Panc1 (cell line): ENCODE results near the gene CPT1B.

Experiments
- POLR2AphosphoS5 ChIP-seq: IDR thresholded peaks from 2 replicates; pipeline ENCODE4 v1.6.1; 2012; ENCODE audit warnings: mild to moderate bottlenecking, low read depth, low read length, moderate library complexity
- TF ChIP-seq, protein P1 (sequence below): fragments of 450-650 bp; IDR thresholded peaks from 2 replicates; pipeline ENCODE4 v1.5.1; 2017; ENCODE audit warnings: mild to moderate bottlenecking
- TF ChIP-seq, protein P2 (sequence below), 2 experiments: IDR thresholded peaks; 2 replicates each; pipeline ENCODE4 v1.6.1; 2011 to 2012; ENCODE audit warnings: low read depth in 2 of 2, control low read depth in 1 of 2, low read length in 1 of 2, mild to moderate bottlenecking in 1 of 2, moderate library complexity in 1 of 2; ENCODE audit not compliant: insufficient read depth in 1 of 2

DNA sequence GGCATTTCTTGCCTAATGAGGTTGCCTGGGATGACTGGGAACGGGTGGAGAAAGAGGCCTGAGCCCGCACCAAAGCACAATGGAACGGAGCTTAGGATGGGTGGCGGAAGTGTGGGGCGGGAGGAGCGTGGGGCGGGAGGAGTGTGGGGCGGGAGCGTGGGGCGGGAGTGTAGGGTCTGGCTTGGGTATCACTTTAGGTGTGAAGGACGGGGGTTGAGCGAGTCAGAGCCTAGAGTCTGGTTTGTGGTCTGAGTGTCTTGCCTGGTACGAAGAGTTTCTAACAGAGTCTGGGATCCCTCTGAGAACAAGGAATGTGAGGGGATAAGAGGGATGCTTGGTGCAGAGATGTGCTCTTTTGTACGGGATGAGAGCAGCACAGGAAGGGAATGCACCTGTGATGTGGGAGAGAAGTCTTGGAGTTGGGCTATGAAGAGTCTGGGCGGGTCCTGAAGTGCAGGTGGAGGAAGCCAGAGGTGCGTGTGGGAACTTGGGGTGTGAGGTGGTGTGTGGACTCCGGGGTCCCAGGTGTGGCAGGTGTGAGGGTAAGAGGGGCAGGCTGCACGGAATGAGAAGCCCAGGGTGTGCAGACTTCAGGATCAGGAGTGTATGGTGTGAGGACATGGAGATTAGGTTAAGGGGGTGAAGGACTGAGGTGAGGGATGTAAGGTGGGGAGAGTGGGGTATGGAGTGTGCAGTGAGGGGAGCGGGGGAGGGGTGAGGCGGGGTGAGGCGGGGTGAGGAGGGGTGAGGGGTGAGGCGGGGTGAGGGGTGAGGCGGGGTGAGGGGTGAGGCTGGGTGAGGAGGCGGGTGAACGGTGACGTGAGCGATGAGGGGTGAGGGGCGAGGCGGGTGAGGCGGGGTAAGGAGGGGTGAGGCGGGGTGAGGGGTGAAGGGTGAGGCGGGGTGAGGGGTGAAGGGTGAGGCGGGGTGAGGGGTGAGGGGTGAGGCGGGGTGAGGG, 16.5 kb downstream of the CPT1B start:
- TF ChIP-seq, protein P1, sequence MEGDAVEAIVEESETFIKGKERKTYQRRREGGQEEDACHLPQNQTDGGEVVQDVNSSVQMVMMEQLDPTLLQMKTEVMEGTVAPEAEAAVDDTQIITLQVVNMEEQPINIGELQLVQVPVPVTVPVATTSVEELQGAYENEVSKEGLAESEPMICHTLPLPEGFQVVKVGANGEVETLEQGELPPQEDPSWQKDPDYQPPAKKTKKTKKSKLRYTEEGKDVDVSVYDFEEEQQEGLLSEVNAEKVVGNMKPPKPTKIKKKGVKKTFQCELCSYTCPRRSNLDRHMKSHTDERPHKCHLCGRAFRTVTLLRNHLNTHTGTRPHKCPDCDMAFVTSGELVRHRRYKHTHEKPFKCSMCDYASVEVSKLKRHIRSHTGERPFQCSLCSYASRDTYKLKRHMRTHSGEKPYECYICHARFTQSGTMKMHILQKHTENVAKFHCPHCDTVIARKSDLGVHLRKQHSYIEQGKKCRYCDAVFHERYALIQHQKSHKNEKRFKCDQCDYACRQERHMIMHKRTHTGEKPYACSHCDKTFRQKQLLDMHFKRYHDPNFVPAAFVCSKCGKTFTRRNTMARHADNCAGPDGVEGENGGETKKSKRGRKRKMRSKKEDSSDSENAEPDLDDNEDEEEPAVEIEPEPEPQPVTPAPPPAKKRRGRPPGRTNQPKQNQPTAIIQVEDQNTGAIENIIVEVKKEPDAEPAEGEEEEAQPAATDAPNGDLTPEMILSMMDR = no peak
- no peak for TF ChIP-seq POLR2AphosphoS5
- TF ChIP-seq, protein P2, sequence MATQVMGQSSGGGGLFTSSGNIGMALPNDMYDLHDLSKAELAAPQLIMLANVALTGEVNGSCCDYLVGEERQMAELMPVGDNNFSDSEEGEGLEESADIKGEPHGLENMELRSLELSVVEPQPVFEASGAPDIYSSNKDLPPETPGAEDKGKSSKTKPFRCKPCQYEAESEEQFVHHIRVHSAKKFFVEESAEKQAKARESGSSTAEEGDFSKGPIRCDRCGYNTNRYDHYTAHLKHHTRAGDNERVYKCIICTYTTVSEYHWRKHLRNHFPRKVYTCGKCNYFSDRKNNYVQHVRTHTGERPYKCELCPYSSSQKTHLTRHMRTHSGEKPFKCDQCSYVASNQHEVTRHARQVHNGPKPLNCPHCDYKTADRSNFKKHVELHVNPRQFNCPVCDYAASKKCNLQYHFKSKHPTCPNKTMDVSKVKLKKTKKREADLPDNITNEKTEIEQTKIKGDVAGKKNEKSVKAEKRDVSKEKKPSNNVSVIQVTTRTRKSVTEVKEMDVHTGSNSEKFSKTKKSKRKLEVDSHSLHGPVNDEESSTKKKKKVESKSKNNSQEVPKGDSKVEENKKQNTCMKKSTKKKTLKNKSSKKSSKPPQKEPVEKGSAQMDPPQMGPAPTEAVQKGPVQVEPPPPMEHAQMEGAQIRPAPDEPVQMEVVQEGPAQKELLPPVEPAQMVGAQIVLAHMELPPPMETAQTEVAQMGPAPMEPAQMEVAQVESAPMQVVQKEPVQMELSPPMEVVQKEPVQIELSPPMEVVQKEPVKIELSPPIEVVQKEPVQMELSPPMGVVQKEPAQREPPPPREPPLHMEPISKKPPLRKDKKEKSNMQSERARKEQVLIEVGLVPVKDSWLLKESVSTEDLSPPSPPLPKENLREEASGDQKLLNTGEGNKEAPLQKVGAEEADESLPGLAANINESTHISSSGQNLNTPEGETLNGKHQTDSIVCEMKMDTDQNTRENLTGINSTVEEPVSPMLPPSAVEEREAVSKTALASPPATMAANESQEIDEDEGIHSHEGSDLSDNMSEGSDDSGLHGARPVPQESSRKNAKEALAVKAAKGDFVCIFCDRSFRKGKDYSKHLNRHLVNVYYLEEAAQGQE (IDR thresholded peaks at IDR 0.05; ENCODE audit: insufficient read depth in 1 of 2, low read depth in 2 of 2, low read length in 1 of 2) = no peak
